SK-N-SH (cell line): ENCODE results near the gene GMPR. TPM values are rescaled to one million over a fixed set of nuclear protein-coding genes. Genes with fewer than 3 reads are reported as not detected.

ENCODE experiments used
- CTCF ChIA-PET: fragments of 300-600, 350-600 bp; formaldehyde crosslinking; extraction: SDS; loops from one replicate; lab custom pipeline; 2021; lab: Yijun Ruan, JAX
- POLR2A ChIA-PET: fragments of 350-600 bp; sonication (Branson Sonifier 250); formaldehyde crosslinking; extraction: SDS; loops from one replicate; lab custom pipeline; 2020; ENCODE audit warnings: antibody characterized with exemption, inconsistent platforms; lab: Yijun Ruan, JAX
- DNase-seq: peaks from one replicate; pipeline ENCODE4 v3.0.0; 2012
- H2AFZ ChIP-seq: fragments of 200-600 bp; sonication (generic); 2 replicates; pipeline ENCODE4 v1.8.1; 2016; ENCODE audit warnings: antibody characterized with exemption, mild to moderate bottlenecking, low read depth
- H3F3A ChIP-seq: fragments of 200-600 bp; sonication (generic); replicated peaks from 2 replicates; pipeline ENCODE3; 2016; ENCODE audit warnings: antibody characterized with exemption, mild to moderate bottlenecking; ENCODE audit not compliant: insufficient read depth
- H3K27ac ChIP-seq, 2 experiments: fragments of 200-500 bp in 1 of 2; fragments of 200-600 bp in 1 of 2; sonication (Bioruptor generic) in 1 of 2; sonication (generic), shearing (Covaris generic) in 1 of 2; 2 replicates each; pipeline versions ENCODE4 v1.5.1 to v1.6.1; 2014 to 2016; ENCODE audit warnings: low read depth in 2 of 2, inconsistent platforms in 1 of 2, low read length in 1 of 2, mild to moderate bottlenecking in 1 of 2, mixed read lengths in 1 of 2
- H3K27me3 ChIP-seq: fragments of 200-600 bp; sonication (generic), shearing (Covaris generic); 2 replicates; pipeline ENCODE4 v1.6.1; 2016; ENCODE audit warnings: mixed run types; ENCODE audit not compliant: insufficient read depth
- H3K36me3 ChIP-seq, 2 experiments: fragments of 200-500 bp in 1 of 2; fragments of 200-600 bp in 1 of 2; sonication (Bioruptor generic) in 1 of 2; sonication (generic) in 1 of 2; replicated peaks in 1 of 2; 2 replicates each; pipeline versions ENCODE3 to v1.5.1; 2014 to 2016; ENCODE audit warnings: low read length in 1 of 2, mild to moderate bottlenecking in 1 of 2; ENCODE audit not compliant: insufficient read depth in 2 of 2, control insufficient read depth in 1 of 2
- H3K4me1 ChIP-seq, 2 experiments: fragments of 200-500 bp in 1 of 2; fragments of 200-600 bp in 1 of 2; sonication (Bioruptor generic) in 1 of 2; sonication (generic), shearing (Covaris generic) in 1 of 2; 2 replicates each; pipeline versions ENCODE4 v1.5.1 to v1.6.1; 2014 to 2016; ENCODE audit warnings: low read depth in 1 of 2, low read length in 1 of 2, mixed run types in 1 of 2; ENCODE audit not compliant: insufficient read depth in 2 of 2, control insufficient read depth in 1 of 2
- H3K4me2 ChIP-seq: fragments of 200-600 bp; sonication (generic), shearing (Covaris generic); 2 replicates; pipeline ENCODE4 v1.6.1; 2017; ENCODE audit warnings: mixed run types
- H3K4me3 ChIP-seq, 2 experiments: fragments of 200-500 bp in 1 of 2; fragments of 200-600 bp in 1 of 2; sonication (Bioruptor generic) in 1 of 2; sonication (generic), shearing (Covaris generic) in 1 of 2; 2 replicates each; pipeline versions ENCODE4 v1.5.1 to v1.8.1; 2014 to 2016; ENCODE audit warnings: low read depth in 2 of 2, inconsistent platforms in 1 of 2, low read length in 1 of 2, mild to moderate bottlenecking in 1 of 2, mixed read lengths in 1 of 2, moderate library complexity in 1 of 2
- H3K79me2 ChIP-seq: fragments of 200-600 bp; sonication (generic); 2 replicates; pipeline ENCODE4 v1.8.1; 2017; ENCODE audit warnings: mild to moderate bottlenecking; ENCODE audit not compliant: insufficient read depth
- H3K9ac ChIP-seq: fragments of 200-600 bp; sonication (generic); 2 replicates; pipeline ENCODE4 v1.6.1; 2017; ENCODE audit warnings: mixed run types
- H3K9me2 ChIP-seq: fragments of 200-600 bp; sonication (generic); 2 replicates; pipeline ENCODE4 v1.6.1; 2017; ENCODE audit warnings: mixed run types
- H3K9me3 ChIP-seq: fragments of 200-600 bp; sonication (generic); 2 replicates; pipeline ENCODE4 v1.6.1; 2017; ENCODE audit warnings: mixed run types, mild to moderate bottlenecking, moderate library complexity
- H4K20me1 ChIP-seq: fragments of 200-600 bp; sonication (generic); 2 replicates; pipeline ENCODE4 v1.6.1; 2017; ENCODE audit warnings: mild to moderate bottlenecking, mixed run types; ENCODE audit not compliant: insufficient read depth
- CHD2 ChIP-seq: fragments of 150-350 bp; IDR thresholded peaks from 2 replicates; pipeline ENCODE4 v1.6.1; 2018; ENCODE audit warnings: low read length; ENCODE audit not compliant: partially characterized antibody
- ELF1 ChIP-seq: IDR thresholded peaks from 2 replicates; pipeline ENCODE4 v1.4.0; 2012
- EP300 ChIP-seq, 2 experiments: IDR thresholded peaks; 2 replicates each; pipeline versions ENCODE4 v1.4.0 to v1.6.1; 2012; ENCODE audit warnings: borderline replicate concordance in 1 of 2, low read depth in 1 of 2, low read length in 1 of 2
- EZH2phosphoT487 ChIP-seq: fragments of 200-600 bp; sonication (generic); IDR thresholded peaks from 2 replicates; pipeline ENCODE4 v1.6.1; 2017; ENCODE audit warnings: low read depth, mixed run types, mild to moderate bottlenecking, antibody characterized with exemption, moderate library complexity, borderline replicate concordance
- FOSL2 ChIP-seq: IDR thresholded peaks from 2 replicates; pipeline ENCODE4 v1.4.0; 2012; ENCODE audit warnings: low read depth, mild to moderate bottlenecking, moderate library complexity, borderline replicate concordance
- FOXJ3 ChIP-seq: sonication (generic); formaldehyde crosslinking; IDR thresholded peaks from 2 replicates; pipeline ENCODE4 v1.5.1; 2020; ENCODE audit warnings: mild to moderate bottlenecking, missing genetic modification reagents
- GATA2 ChIP-seq: sonication (generic); formaldehyde crosslinking; IDR thresholded peaks from 2 replicates; pipeline ENCODE4 v1.5.0; 2020; ENCODE audit warnings: mild to moderate bottlenecking, missing genetic modification reagents
- JUND ChIP-seq: IDR thresholded peaks from 2 replicates; pipeline ENCODE4 v1.4.0; 2012
- MEF2A ChIP-seq: IDR thresholded peaks from 2 replicates; pipeline ENCODE4 v1.4.0; 2012; ENCODE audit warnings: low read depth, borderline replicate concordance
- MXI1 ChIP-seq: IDR thresholded peaks from 2 replicates; pipeline ENCODE4 v1.6.1; 2012; ENCODE audit warnings: mild to moderate bottlenecking, low read depth, low read length, improper control_type of control experiment
- NFIC ChIP-seq: IDR thresholded peaks from 2 replicates; pipeline ENCODE4 v1.4.0; 2012; ENCODE audit warnings: borderline replicate concordance
- NRF1 ChIP-seq: IDR thresholded peaks from 2 replicates; pipeline ENCODE4 v1.6.1; 2012; ENCODE audit warnings: low read depth, mild to moderate bottlenecking, low read length
- POLR2AphosphoS5 ChIP-seq: IDR thresholded peaks from 2 replicates; pipeline ENCODE4 v1.6.1; 2012; ENCODE audit warnings: low read depth, low read length
- RAD21 ChIP-seq: IDR thresholded peaks from 2 replicates; pipeline ENCODE4 v1.6.1; 2012; ENCODE audit warnings: mild to moderate bottlenecking, low read length
- RCOR1 ChIP-seq: fragments of 150-350 bp; IDR thresholded peaks from 2 replicates; pipeline ENCODE4 v1.6.1; 2017; ENCODE audit warnings: antibody characterized with exemption, low read length
- RXRA ChIP-seq: IDR thresholded peaks from 2 replicates; pipeline ENCODE4 v1.4.0; 2012; ENCODE audit warnings: low read depth, mild to moderate bottlenecking, borderline replicate concordance
- SIN3A ChIP-seq: IDR thresholded peaks from 2 replicates; pipeline ENCODE4 v1.6.1; 2012; ENCODE audit warnings: low read depth, mild to moderate bottlenecking, low read length, moderate library complexity, borderline replicate concordance
- TAF1 ChIP-seq: IDR thresholded peaks from 2 replicates; pipeline ENCODE4 v1.6.1; 2012; ENCODE audit warnings: low read depth, mild to moderate bottlenecking, low read length, moderate library complexity, borderline replicate concordance
- TCF12 ChIP-seq: IDR thresholded peaks from 2 replicates; pipeline ENCODE4 v1.4.0; 2012
- TEAD4 ChIP-seq: IDR thresholded peaks from 2 replicates; pipeline ENCODE4 v1.4.0; 2012; ENCODE audit warnings: mild to moderate bottlenecking, borderline replicate concordance; ENCODE audit not compliant: insufficient read depth
- WGBS: methylation state at CpG from one replicate; pipeline ENCODE4 v1.1.6; 2017; ENCODE audit warnings: low lambda C conversion rate; 5-methylcytosine and 5-hydroxymethylcytosine counted together
- polyA plus RNA-seq, 3 experiments: library from polyadenylated mRNA; depleted of rRNA; stranded (reverse); fragments of >200 nt; gene quantifications; 2 replicates each; pipeline ENCODE4 v1.2.3, GENCODE V29; 2012
- TF ChIP-seq, protein P1 (sequence below): fragments of 200-600 bp; sonication (generic); IDR thresholded peaks from 2 replicates; pipeline ENCODE4 v1.6.1; 2017; ENCODE audit warnings: antibody characterized with exemption, mild to moderate bottlenecking, moderate library complexity
- TF ChIP-seq, protein P2 (sequence below): IDR thresholded peaks from 2 replicates; pipeline ENCODE4 v1.4.0; 2012; ENCODE audit warnings: low read depth

GMPR gene
- polyA plus RNA-seq, 1 of the 3 experiments (the other 2 are of a cell fraction) = 21.0 TPM

DNA sequence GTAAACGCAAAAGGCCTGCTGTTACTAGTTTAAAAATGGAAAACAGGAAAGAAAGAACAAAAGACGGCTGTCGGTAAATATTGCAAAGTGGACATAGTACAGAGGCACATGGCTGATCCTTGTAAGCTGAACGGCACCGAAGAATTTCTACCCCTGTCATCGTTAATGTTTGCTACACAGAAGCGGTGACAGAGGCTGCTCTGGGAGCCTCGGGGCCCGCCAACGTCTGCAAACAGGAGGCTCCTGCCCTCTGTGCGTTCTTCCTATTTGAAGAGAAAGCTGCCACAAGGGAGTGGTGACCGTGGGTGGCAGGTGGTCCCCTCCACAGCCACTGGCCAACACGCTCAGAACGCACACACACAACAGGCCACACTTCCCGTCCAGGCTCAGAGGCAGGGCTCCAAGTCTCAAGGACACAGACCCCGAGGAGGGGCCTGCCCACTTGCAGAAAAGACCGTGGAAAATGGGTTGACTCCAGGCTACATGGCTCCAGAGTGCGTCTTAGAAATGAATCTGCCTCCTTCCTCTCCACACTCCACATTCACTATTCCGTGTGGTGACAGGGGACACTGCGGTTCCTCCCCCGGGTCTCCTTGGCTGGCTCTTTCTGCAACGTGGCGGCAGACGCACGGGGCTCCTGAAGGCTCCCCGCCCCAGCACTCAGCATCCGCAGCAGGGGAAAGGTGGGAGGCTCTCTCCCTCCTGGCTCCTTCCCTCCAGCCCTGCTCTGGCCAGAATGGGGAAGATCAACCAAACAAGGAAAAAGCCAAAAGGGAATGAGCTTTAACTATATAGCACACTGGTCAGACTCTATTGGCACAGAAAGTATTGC is 64.5 kb downstream of the GMPR start:
- ChIA-PET CTCF (interaction anchor here (1.5 kb wide), 1 partner anchor 14 kb away, joined by 3 read pairs; no protein-coding TSS in a partner anchor), POLR2A (no interaction called here)
- no peak for DNase-seq
- Histone ChIP-seq H3K27me3 (no peaks in the 10 kb centered on the region), H3K79me2 (no peaks in the 10 kb centered on the region), H3K4me3 (no peak overlapping the region), H2AFZ (no peak overlapping the region), H4K20me1 (no peaks in the 10 kb centered on the region), H3K9me2 (no peaks in the 10 kb centered on the region), H3K9ac (no peak overlapping the region)
- WGBS = 92% methylated on average over 24 of the region's 27 CpGs
- TF ChIP-seq, protein P1, sequence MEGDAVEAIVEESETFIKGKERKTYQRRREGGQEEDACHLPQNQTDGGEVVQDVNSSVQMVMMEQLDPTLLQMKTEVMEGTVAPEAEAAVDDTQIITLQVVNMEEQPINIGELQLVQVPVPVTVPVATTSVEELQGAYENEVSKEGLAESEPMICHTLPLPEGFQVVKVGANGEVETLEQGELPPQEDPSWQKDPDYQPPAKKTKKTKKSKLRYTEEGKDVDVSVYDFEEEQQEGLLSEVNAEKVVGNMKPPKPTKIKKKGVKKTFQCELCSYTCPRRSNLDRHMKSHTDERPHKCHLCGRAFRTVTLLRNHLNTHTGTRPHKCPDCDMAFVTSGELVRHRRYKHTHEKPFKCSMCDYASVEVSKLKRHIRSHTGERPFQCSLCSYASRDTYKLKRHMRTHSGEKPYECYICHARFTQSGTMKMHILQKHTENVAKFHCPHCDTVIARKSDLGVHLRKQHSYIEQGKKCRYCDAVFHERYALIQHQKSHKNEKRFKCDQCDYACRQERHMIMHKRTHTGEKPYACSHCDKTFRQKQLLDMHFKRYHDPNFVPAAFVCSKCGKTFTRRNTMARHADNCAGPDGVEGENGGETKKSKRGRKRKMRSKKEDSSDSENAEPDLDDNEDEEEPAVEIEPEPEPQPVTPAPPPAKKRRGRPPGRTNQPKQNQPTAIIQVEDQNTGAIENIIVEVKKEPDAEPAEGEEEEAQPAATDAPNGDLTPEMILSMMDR = no peak
- TF ChIP-seq EP300 (IDR thresholded peaks at IDR 0.05; ENCODE audit: borderline replicate concordance in 1 of 2, low read depth in 1 of 2, low read length in 1 of 2) (no peak), MEF2A (no peak), ELF1 (no peak), NFIC (no peak), FOSL2 (no peak), TEAD4 (no peak), GATA2 (CRISPR knock-in tag) (no peak), TAF1 (no peak), RAD21 (no peak), CHD2 (no peak), EZH2phosphoT487 (no peak), RCOR1 (no peak), MXI1 (no peak)
- TF ChIP-seq, all 33 proteins: peak for 0
- H3F3A ChIP-seq = no peaks in the 10 kb centered on the region
- no peaks in the 10 kb centered on the region for H3K4me1 ChIP-seq
- H3K36me3 ChIP-seq = peaks cover 18 to 23% of the 10 kb centered on the region in 2 experiments
- H3K4me2 ChIP-seq = no peak overlapping the region
- H3K9me3 ChIP-seq = no peaks in the 10 kb centered on the region
- no peak overlapping the region for H3K27ac ChIP-seq

DNA sequence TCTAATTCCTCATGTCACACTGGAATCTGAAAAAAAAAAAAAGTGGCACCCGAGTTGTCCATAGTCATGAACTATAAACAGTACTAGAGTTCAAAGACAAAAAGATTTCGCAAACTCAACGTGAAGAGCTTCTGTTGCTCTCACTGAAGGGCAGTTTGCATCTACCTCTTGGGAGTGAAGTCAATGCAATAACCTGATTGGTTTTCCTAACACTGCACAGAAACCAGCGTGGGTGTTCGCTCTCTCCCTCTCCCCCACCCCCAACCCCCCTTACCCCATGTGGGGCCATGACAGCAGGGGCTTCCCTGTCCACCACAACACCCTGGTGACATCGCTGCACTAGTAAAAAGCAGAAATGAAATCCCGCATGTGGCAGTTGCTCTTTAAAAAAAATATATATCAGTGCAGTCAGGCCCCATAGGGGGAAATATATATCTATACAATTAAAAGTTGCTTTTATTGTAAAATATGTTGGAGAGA is 66.9 kb downstream of the GMPR start:
- no peaks in the 10 kb centered on the region for H3F3A ChIP-seq
- H3K79me2 ChIP-seq = 0 out of 2 replicates have a peak, but pooled peaks cover 3% of the 10 kb centered on the region
- H3K4me1 ChIP-seq = no peaks in the 10 kb centered on the region
- no peak overlapping the region for H3K9ac ChIP-seq
- no peak overlapping the region for H3K27ac ChIP-seq
- no peak for DNase-seq
- no peak overlapping the region for H3K4me2 ChIP-seq
- 93% methylated on average over 7 of the region's 7 CpGs for whole genome bisulfite sequencing
- H3K36me3 ChIP-seq = peaks cover 11 to 23% of the 10 kb centered on the region in 2 experiments
- no peaks in the 10 kb centered on the region for H3K9me2 ChIP-seq
- no peaks in the 10 kb centered on the region for H4K20me1 ChIP-seq
- ChIA-PET CTCF (interaction anchor here (1.0 kb wide), 1 partner anchor 12 kb away, joined by 3 read pairs; no protein-coding TSS in a partner anchor), POLR2A (no interaction called here)
- H3K4me3 ChIP-seq = no peak overlapping the region
- no peaks in the 10 kb centered on the region for H3K27me3 ChIP-seq
- H3K9me3 ChIP-seq = no peaks in the 10 kb centered on the region
- H2AFZ ChIP-seq = no peak overlapping the region
- no peak for TF ChIP-seq TAF1
- TF ChIP-seq EZH2phosphoT487 = no peak
- TF ChIP-seq, protein P2, sequence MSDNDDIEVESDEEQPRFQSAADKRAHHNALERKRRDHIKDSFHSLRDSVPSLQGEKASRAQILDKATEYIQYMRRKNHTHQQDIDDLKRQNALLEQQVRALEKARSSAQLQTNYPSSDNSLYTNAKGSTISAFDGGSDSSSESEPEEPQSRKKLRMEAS = no peak
- TF ChIP-seq, protein P1 = no peak
- no peak for TF ChIP-seq NRF1
- no peak for TF ChIP-seq MEF2A
- TF ChIP-seq RCOR1 = no peak
- TF ChIP-seq TEAD4 = no peak
- TF ChIP-seq RAD21 = no peak
- no peak for TF ChIP-seq RXRA
- no peak for TF ChIP-seq FOXJ3 (CRISPR knock-in tag)
- TF ChIP-seq TCF12 = no peak
- TF ChIP-seq JUND = no peak
- no peak for TF ChIP-seq POLR2AphosphoS5
- no peak for TF ChIP-seq GATA2 (CRISPR knock-in tag)
- TF ChIP-seq ELF1 = no peak
- no peak for TF ChIP-seq SIN3A
